Uterus (tissue), 2 donors: ENCODE results near the gene TM9SF2.

Experiments
- CTCF ChIP-seq, 4 experiments: fragments of 200-600 bp in 2 of 4; fragments of 450-650 bp in 2 of 4; sonication (generic) in 2 of 4; IDR thresholded peaks; one replicate each; pipeline ENCODE4 v1.5.1; 2016 to 2019; ENCODE audit warnings: antibody characterized with exemption in 4 of 4, mild to moderate bottlenecking in 2 of 4, moderate library complexity in 1 of 4
- POLR2A ChIP-seq, 2 donors: fragments of 450-650 bp; IDR thresholded peaks; one replicate each; pipeline ENCODE4 v1.6.1; 2016; ENCODE audit warnings: antibody characterized with exemption in 2 of 2, mild to moderate bottlenecking in 1 of 2, moderate library complexity in 1 of 2

GRCh38 chr13:99517984-99518383 is 16.7 kb downstream of the TM9SF2 start:
- TF ChIP-seq CTCF (IDR thresholded peaks at IDR 0.05): no peak
- TF ChIP-seq POLR2A (IDR thresholded peaks at IDR 0.05): no peak
